NOMO-1 (cell line): ENCODE measurements around the gene PSD4.

ENCODE experiments used
- DNase-seq, 2 experiments: peaks; one replicate each; lab custom pipeline; 2025; ENCODE audit not compliant: unreplicated experiment in 2 of 2; lab: John Stamatoyannopoulos, UW

PSD4 gene

GRCh38 chr2:113258471-113259147 is 84.8 kb downstream of the PSD4 start:
- DNase-seq: no peak
